Neural cell (in vitro differentiated cells): ENCODE measurements around the gene CORO2A. TPM values are rescaled to one million over a fixed set of nuclear protein-coding genes. Genes with fewer than 3 reads are reported as not detected.

ENCODE experiments used
- H2AFZ ChIP-seq: fragments of 200-600, 300-800 bp; sonication (generic), shearing (Covaris generic); 2 replicates; pipeline ENCODE4 v1.6.0; 2014; ENCODE audit warnings: low read depth, mild to moderate bottlenecking, antibody characterized with exemption, low read length, moderate library complexity
- H3F3A ChIP-seq: fragments of 200-600 bp; shearing (Covaris generic); 2 replicates; pipeline ENCODE4 v1.6.1; 2016; ENCODE audit warnings: mild to moderate bottlenecking, moderate library complexity, mixed read lengths, antibody characterized with exemption, low read length; ENCODE audit not compliant: insufficient read depth, poor library complexity, severe bottlenecking
- H3K27ac ChIP-seq: fragments of 200-600, 300-800 bp; sonication (generic), shearing (Covaris generic); 2 replicates; pipeline ENCODE4 v1.5.1; 2014; ENCODE audit warnings: mild to moderate bottlenecking, low read length, moderate library complexity
- H3K27me3 ChIP-seq: fragments of 300-800, 200-600 bp; sonication (generic), shearing (Covaris generic); 2 replicates; pipeline ENCODE4 v1.6.0; 2014; ENCODE audit warnings: mild to moderate bottlenecking, low read depth, low read length, moderate library complexity; ENCODE audit not compliant: insufficient read depth
- H3K36me3 ChIP-seq: fragments of 300-800, 200-600 bp; sonication (generic), shearing (Covaris generic); 2 replicates; pipeline ENCODE4 v1.5.1; 2014; ENCODE audit warnings: mild to moderate bottlenecking, antibody characterized with exemption, low read length, moderate library complexity; ENCODE audit not compliant: insufficient read depth
- H3K4me2 ChIP-seq: fragments of 300-800, 200-600 bp; sonication (generic), shearing (Covaris generic); 2 replicates; pipeline ENCODE4 v1.6.0; 2014; ENCODE audit warnings: mild to moderate bottlenecking, low read length
- H3K4me3 ChIP-seq: fragments of 300-800, 200-600 bp; sonication (generic), shearing (Covaris generic); 2 replicates; pipeline ENCODE4 v1.5.1; 2014; ENCODE audit warnings: mild to moderate bottlenecking, low read length, moderate library complexity
- H3K79me2 ChIP-seq: fragments of 200-600 bp; shearing (Covaris generic); replicated peaks from 2 replicates; pipeline ENCODE4 v1.6.0; 2014; ENCODE audit warnings: mild to moderate bottlenecking, low read length, moderate library complexity; ENCODE audit not compliant: insufficient read depth
- H3K9ac ChIP-seq: fragments of 300-800, 200-600 bp; sonication (generic), shearing (Covaris generic); 2 replicates; pipeline ENCODE4 v1.6.1; 2016; ENCODE audit warnings: mild to moderate bottlenecking, low read length, mixed read lengths
- H3K9me2 ChIP-seq: fragments of 200-600 bp; shearing (Covaris generic); 2 replicates; pipeline ENCODE4 v1.6.1; 2016; ENCODE audit warnings: mild to moderate bottlenecking, low read length, mixed read lengths; ENCODE audit not compliant: insufficient read depth
- H3K9me3 ChIP-seq: fragments of 200-600, 300-800 bp; sonication (generic), shearing (Covaris generic); 2 replicates; pipeline ENCODE4 v1.6.1; 2016; ENCODE audit warnings: mild to moderate bottlenecking, mixed run types, low read length, moderate library complexity, mixed read lengths
- H4K20me1 ChIP-seq: fragments of 200-600 bp; shearing (Covaris generic); 2 replicates; pipeline ENCODE4 v1.6.1; 2016; ENCODE audit warnings: mild to moderate bottlenecking, mixed run types; ENCODE audit not compliant: insufficient read depth
- EP300 ChIP-seq: fragments of 450-650 bp; conservative IDR thresholded peaks from 2 replicates; pipeline ENCODE4 v1.6.1; 2014; ENCODE audit warnings: antibody characterized with exemption, mild to moderate bottlenecking, moderate library complexity; ENCODE audit not compliant: poor library complexity, severe bottlenecking
- EZH2 ChIP-seq: fragments of 200-600, 300-800 bp; shearing (Covaris generic), sonication (generic); IDR thresholded peaks from 2 replicates; pipeline ENCODE4 v1.6.1; 2014; ENCODE audit warnings: antibody characterized with exemption, low read length, borderline replicate concordance, mild to moderate bottlenecking; ENCODE audit not compliant: insufficient read depth, poor library complexity, severe bottlenecking
- MXI1 ChIP-seq: fragments of 450-650 bp; conservative IDR thresholded peaks from 2 replicates; pipeline ENCODE4 v1.6.1; 2014; ENCODE audit warnings: antibody characterized with exemption, mild to moderate bottlenecking; ENCODE audit not compliant: poor library complexity, severe bottlenecking
- POLR2AphosphoS5 ChIP-seq: IDR thresholded peaks from 2 replicates; pipeline ENCODE4 v1.6.1; 2012
- RAD21 ChIP-seq: fragments of 450-650 bp; conservative IDR thresholded peaks from 2 replicates; pipeline ENCODE4 v1.6.1; 2014; ENCODE audit warnings: antibody characterized with exemption, mild to moderate bottlenecking, moderate library complexity
- SMC3 ChIP-seq: fragments of 450-650 bp; conservative IDR thresholded peaks from 2 replicates; pipeline ENCODE4 v1.6.1; 2014; ENCODE audit warnings: antibody characterized with exemption, mild to moderate bottlenecking, moderate library complexity; ENCODE audit not compliant: poor library complexity
- TAF1 ChIP-seq: IDR thresholded peaks from 2 replicates; pipeline ENCODE4 v1.6.1; 2012; ENCODE audit warnings: low read depth
- polyA plus RNA-seq: library from polyadenylated mRNA; depleted of rRNA; stranded (reverse); fragments of >200 nt; gene quantifications from 2 replicates; pipeline ENCODE4 v1.2.3, GENCODE V29; 2014
- TF ChIP-seq, protein P1 (sequence below): fragments of 450-650 bp; IDR thresholded peaks from 2 replicates; pipeline ENCODE4 v1.5.1; 2014; ENCODE audit warnings: antibody characterized with exemption, mild to moderate bottlenecking, moderate library complexity; ENCODE audit not compliant: poor library complexity, severe bottlenecking
- TF ChIP-seq, protein P2 (sequence below): IDR thresholded peaks from 2 replicates; pipeline ENCODE4 v1.6.1; 2012; ENCODE audit warnings: borderline replicate concordance

CORO2A gene
- polyA plus RNA-seq, 1 donor from 2014 or later: 1.9 TPM

DNA sequence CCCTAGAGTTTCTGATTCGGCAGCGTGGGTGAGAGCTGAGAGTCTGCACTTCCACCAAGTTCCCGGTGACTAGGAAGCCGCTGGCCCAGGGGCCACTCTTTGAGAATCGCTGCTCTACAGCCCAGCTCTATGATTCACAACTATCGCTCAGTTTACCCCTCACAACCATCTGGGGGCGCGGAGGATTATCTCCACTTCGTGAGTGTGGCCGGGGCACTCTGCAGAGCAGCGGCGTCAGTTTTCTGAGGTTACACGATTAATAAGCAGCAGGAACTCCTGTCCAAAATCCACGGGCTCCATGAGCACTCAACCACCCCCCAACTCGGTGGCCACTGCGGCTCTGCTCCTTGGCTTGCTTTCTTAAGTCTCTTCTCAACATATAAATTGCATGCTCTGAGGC is 19.3 kb downstream of the CORO2A start:
- no peak overlapping the region for H3K4me2 ChIP-seq
- no peak overlapping the region for H3K9ac ChIP-seq
- no peak overlapping the region for H3K27ac ChIP-seq
- H3F3A ChIP-seq: no peaks in the 10 kb centered on the region
- H3K4me3 ChIP-seq: no peak overlapping the region
- no peak overlapping the region for H2AFZ ChIP-seq
- no peaks in the 10 kb centered on the region for H3K79me2 ChIP-seq
- H3K9me2 ChIP-seq: no peaks in the 10 kb centered on the region
- TF ChIP-seq SMC3 (no peak), MXI1 (no peak), POLR2AphosphoS5 (no peak), RAD21 (no peak), EP300 (no peak), TAF1 (no peak), EZH2 (no peak)
- TF ChIP-seq, protein P1, sequence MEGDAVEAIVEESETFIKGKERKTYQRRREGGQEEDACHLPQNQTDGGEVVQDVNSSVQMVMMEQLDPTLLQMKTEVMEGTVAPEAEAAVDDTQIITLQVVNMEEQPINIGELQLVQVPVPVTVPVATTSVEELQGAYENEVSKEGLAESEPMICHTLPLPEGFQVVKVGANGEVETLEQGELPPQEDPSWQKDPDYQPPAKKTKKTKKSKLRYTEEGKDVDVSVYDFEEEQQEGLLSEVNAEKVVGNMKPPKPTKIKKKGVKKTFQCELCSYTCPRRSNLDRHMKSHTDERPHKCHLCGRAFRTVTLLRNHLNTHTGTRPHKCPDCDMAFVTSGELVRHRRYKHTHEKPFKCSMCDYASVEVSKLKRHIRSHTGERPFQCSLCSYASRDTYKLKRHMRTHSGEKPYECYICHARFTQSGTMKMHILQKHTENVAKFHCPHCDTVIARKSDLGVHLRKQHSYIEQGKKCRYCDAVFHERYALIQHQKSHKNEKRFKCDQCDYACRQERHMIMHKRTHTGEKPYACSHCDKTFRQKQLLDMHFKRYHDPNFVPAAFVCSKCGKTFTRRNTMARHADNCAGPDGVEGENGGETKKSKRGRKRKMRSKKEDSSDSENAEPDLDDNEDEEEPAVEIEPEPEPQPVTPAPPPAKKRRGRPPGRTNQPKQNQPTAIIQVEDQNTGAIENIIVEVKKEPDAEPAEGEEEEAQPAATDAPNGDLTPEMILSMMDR: no peak
- TF ChIP-seq, protein P2, sequence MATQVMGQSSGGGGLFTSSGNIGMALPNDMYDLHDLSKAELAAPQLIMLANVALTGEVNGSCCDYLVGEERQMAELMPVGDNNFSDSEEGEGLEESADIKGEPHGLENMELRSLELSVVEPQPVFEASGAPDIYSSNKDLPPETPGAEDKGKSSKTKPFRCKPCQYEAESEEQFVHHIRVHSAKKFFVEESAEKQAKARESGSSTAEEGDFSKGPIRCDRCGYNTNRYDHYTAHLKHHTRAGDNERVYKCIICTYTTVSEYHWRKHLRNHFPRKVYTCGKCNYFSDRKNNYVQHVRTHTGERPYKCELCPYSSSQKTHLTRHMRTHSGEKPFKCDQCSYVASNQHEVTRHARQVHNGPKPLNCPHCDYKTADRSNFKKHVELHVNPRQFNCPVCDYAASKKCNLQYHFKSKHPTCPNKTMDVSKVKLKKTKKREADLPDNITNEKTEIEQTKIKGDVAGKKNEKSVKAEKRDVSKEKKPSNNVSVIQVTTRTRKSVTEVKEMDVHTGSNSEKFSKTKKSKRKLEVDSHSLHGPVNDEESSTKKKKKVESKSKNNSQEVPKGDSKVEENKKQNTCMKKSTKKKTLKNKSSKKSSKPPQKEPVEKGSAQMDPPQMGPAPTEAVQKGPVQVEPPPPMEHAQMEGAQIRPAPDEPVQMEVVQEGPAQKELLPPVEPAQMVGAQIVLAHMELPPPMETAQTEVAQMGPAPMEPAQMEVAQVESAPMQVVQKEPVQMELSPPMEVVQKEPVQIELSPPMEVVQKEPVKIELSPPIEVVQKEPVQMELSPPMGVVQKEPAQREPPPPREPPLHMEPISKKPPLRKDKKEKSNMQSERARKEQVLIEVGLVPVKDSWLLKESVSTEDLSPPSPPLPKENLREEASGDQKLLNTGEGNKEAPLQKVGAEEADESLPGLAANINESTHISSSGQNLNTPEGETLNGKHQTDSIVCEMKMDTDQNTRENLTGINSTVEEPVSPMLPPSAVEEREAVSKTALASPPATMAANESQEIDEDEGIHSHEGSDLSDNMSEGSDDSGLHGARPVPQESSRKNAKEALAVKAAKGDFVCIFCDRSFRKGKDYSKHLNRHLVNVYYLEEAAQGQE: no peak
- no peaks in the 10 kb centered on the region for H3K9me3 ChIP-seq
- H3K27me3 ChIP-seq: no peaks in the 10 kb centered on the region
- no peaks in the 10 kb centered on the region for H3K36me3 ChIP-seq
- no peaks in the 10 kb centered on the region for H4K20me1 ChIP-seq

DNA sequence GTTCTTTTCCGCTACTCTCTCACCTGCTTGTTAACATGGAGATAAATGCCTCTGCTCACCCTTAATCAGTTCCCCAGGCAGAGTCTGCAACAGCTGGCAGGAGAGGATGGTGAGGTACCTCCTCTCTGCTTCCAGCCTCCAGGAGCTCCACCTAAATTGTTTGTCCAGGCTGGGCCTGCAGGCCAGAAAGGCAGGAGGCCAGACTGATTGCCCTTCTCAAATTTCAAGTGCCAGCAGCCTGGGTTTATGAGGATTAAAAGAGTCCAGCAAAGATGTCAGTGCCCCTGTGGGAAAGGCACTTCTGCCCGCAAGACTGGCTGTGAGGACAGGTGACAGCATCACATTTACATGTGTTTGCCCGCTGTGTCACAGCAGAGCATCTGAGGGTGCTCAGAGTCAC is 19.8 kb downstream of the CORO2A start:
- Histone ChIP-seq H3K4me2 (no peak overlapping the region), H3K9ac (no peak overlapping the region), H2AFZ (no peak overlapping the region), H3F3A (no peaks in the 10 kb centered on the region), H3K4me3 (no peak overlapping the region), H3K36me3 (no peaks in the 10 kb centered on the region), H4K20me1 (no peaks in the 10 kb centered on the region), H3K9me2 (no peaks in the 10 kb centered on the region), H3K9me3 (no peaks in the 10 kb centered on the region), H3K27ac (no peak overlapping the region), H3K79me2 (no peaks in the 10 kb centered on the region), H3K27me3 (no peaks in the 10 kb centered on the region)
- TF ChIP-seq, protein P2: no peak
- TF ChIP-seq SMC3 (no peak), MXI1 (no peak), TAF1 (no peak), EP300 (no peak), POLR2AphosphoS5 (no peak), RAD21 (no peak)
- TF ChIP-seq, protein P1: no peak
